Left ventricle myocardium inferior (tissue), 1 donor: ENCODE data around the gene MRPL38. TPM values are rescaled to one million over a fixed set of nuclear protein-coding genes. Genes with fewer than 3 reads are reported as not detected.

Experiments used
- total RNA-seq: library from RNA; stranded (reverse); fragmentation: NEBNext Ultra II Directional; extraction: Animal tissue kit (Norgen Biotek cat#: 25700); gene quantifications from one replicate; pipeline ENCODE4 v1.2.1, GENCODE V29; 2021
- donor health status: DM: no; HTN: yes; CAD: no; lungs with severe emphysema.

The MRPL38 gene
- total RNA-seq, 1 donor from 2014 or later: 104 TPM

Other genes starting within 250 kb of the MRPL38 start
- 17.3 TPM for gene RECQL5, start 237.7 kb downstream of the MRPL38 start, total RNA-seq
- gene SAP30BP, start 237.5 kb downstream of the MRPL38 start, total RNA-seq: 47.2 TPM
- gene ITGB4, start 183.4 kb downstream of the MRPL38 start, total RNA-seq: 10.6 TPM
- gene GALK1, start 139.7 kb downstream of the MRPL38 start, total RNA-seq: 19.1 TPM
- 14.7 TPM for gene UNK, start 120.1 kb downstream of the MRPL38 start, total RNA-seq
- gene UNC13D, start 60.5 kb downstream of the MRPL38 start, total RNA-seq: 13.3 TPM
- gene WBP2, start 49.5 kb downstream of the MRPL38 start, total RNA-seq: 144 TPM
- gene TRIM47, start 26.3 kb downstream of the MRPL38 start, total RNA-seq: 27.5 TPM
- gene TRIM65, start 7.9 kb downstream of the MRPL38 start, total RNA-seq: 10.2 TPM
- gene FBF1, start 36.2 kb upstream of the MRPL38 start, total RNA-seq: 2.8 TPM
- 76.4 TPM for gene ACOX1, start 74.3 kb upstream of the MRPL38 start, total RNA-seq
- 5.3 TPM for gene TEN1, start 74.4 kb upstream of the MRPL38 start, total RNA-seq
- 1.8 TPM for gene CDK3, start 96.0 kb upstream of the MRPL38 start, total RNA-seq
- not detected for gene EVPL, start 122.4 kb upstream of the MRPL38 start, total RNA-seq
- 57.4 TPM for gene SRP68, start 167.6 kb upstream of the MRPL38 start, total RNA-seq
- gene GALR2, start 169.9 kb upstream of the MRPL38 start, total RNA-seq: not detected
- not detected for gene ZACN, start 174.3 kb upstream of the MRPL38 start, total RNA-seq
- gene EXOC7, start 198.9 kb upstream of the MRPL38 start, total RNA-seq: 81.1 TPM
- not detected for gene FOXJ1, start 236.4 kb upstream of the MRPL38 start, total RNA-seq